GM21529 (cell line): Measurements from ENCODE around the gene GALNTL6.

Experiments used
- ATAC-seq: cut with Tn5 transposase; IDR thresholded peaks from one replicate; pipeline ENCODE4 v1.9.1; 2021; ENCODE audit not compliant: unreplicated experiment

The GALNTL6 gene

GRCh38 chr4:171812665-171813525 lies at the start of gene GALNTL6:
Gene GALNTL6, plus strand, starts transcription at chr4:171813404.
- ATAC-seq, result no peak

- ATAC-seq, result no peak
Measured at GRCh38 chr4:171765514-171765913, 47.7 kb upstream of the GALNTL6 start.

- ATAC-seq, result no peak
Measured at GRCh38 chr4:171774642-171775190, 38.5 kb upstream of the GALNTL6 start.

- no peak for ATAC-seq
Measured at GRCh38 chr4:171779301-171779700, 33.9 kb upstream of the GALNTL6 start.

GRCh38 chr4:171785388-171785787 lies 27.8 kb upstream of the GALNTL6 start:
- no peak for ATAC-seq

- ATAC-seq, result no peak
Measured at GRCh38 chr4:171793723-171794122, 19.5 kb upstream of the GALNTL6 start.

- no peak for ATAC-seq
Measured at GRCh38 chr4:171794528-171794927, 18.7 kb upstream of the GALNTL6 start.

- ATAC-seq, result no peak
Measured at GRCh38 chr4:171809854-171810253, 3.4 kb upstream of the GALNTL6 start.

GRCh38 chr4:171812333-171812664 lies 905 bp upstream of the GALNTL6 start:
- no peak for ATAC-seq

- no peak for ATAC-seq
Measured at GRCh38 chr4:171813526-171814250, 484 bp downstream of the GALNTL6 start.

GRCh38 chr4:171814545-171814944 lies 1.3 kb downstream of the GALNTL6 start:
- ATAC-seq, result no peak

GRCh38 chr4:171817026-171817425 lies 3.8 kb downstream of the GALNTL6 start:
- ATAC-seq, result peak; percentile 50

GRCh38 chr4:171834640-171835039 lies 21.4 kb downstream of the GALNTL6 start:
- no peak for ATAC-seq

GRCh38 chr4:171843456-171843855 lies 30.3 kb downstream of the GALNTL6 start:
- no peak for ATAC-seq

GRCh38 chr4:171846232-171846631 lies 33.0 kb downstream of the GALNTL6 start:
- peak; percentile 82 for ATAC-seq

GRCh38 chr4:171846893-171847292 lies 33.7 kb downstream of the GALNTL6 start:
- ATAC-seq, result no peak

GRCh38 chr4:171847751-171848150 lies 34.5 kb downstream of the GALNTL6 start:
- no peak for ATAC-seq

- no peak for ATAC-seq
Measured at GRCh38 chr4:171849686-171850222, 36.5 kb downstream of the GALNTL6 start.

GRCh38 chr4:171851295-171851694 lies 38.1 kb downstream of the GALNTL6 start:
- no peak for ATAC-seq

- ATAC-seq, result no peak
Measured at GRCh38 chr4:171857302-171858012, 44.3 kb downstream of the GALNTL6 start.

- ATAC-seq, result no peak
Measured at GRCh38 chr4:171875291-171875690, 62.1 kb downstream of the GALNTL6 start.
